Psoas muscle (tissue), 8 donors: ENCODE measurements around the gene PJA2. TPM values are rescaled to one million over a fixed set of nuclear protein-coding genes. Genes with fewer than 3 reads are reported as not detected.

Experiments
- ATAC-seq, 4 donors: fragments of 200-7000 bp; cut with Tn5 transposase; one replicate each; pipeline ENCODE4 v1.9.1; 2020; ENCODE audit warnings: moderate library complexity in 3 of 4, mild to moderate bottlenecking in 2 of 4
- DNase-seq, 2 donors: peaks; one replicate each; pipeline ENCODE4 v3.0.0-alpha.2; 2020
- H3K27ac ChIP-seq: fragments of 200-600 bp; one replicate; pipeline ENCODE4 v1.8.0; 2022
- H3K27me3 ChIP-seq, 3 donors: fragments of 200-600 bp in 1 of 3; one replicate each; pipeline versions ENCODE4 v1.6.1 to v1.8.0; 2013 to 2022; ENCODE audit warnings: low read length in 2 of 3, mild to moderate bottlenecking in 2 of 3, moderate library complexity in 1 of 3; ENCODE audit not compliant: insufficient read depth in 3 of 3
- H3K36me3 ChIP-seq, 2 donors: fragments of 200-600 bp in 1 of 2; one replicate each; pipeline versions ENCODE4 v1.6.1 to v1.8.0; 2013 to 2022; ENCODE audit warnings: low read depth in 1 of 2, mild to moderate bottlenecking in 1 of 2, moderate library complexity in 1 of 2; ENCODE audit not compliant: insufficient read depth in 1 of 2
- H3K4me1 ChIP-seq: fragments of 200-600 bp; one replicate; pipeline ENCODE4 v1.8.0; 2022
- H3K4me3 ChIP-seq: fragments of 200-600 bp; one replicate; pipeline ENCODE4 v1.8.0; 2022; ENCODE audit warnings: mild to moderate bottlenecking
- H3K9me3 ChIP-seq: fragments of 200-600 bp; one replicate; pipeline ENCODE4 v1.8.0; 2022
- CTCF ChIP-seq: fragments of 200-600 bp; IDR thresholded peaks from one replicate; pipeline ENCODE4 v1.8.0; 2022; ENCODE audit warnings: antibody characterized with exemption
- WGBS, 3 donors: extraction: QIAGEN DNeasy Blood & Tissue Kit; methylation state at CpG; one replicate each; pipeline versions ENCODE4 v1.1.6 to v1.1.7; 2013; 5-methylcytosine and 5-hydroxymethylcytosine counted together
- intact Hi-C, 2 donors: fragments of 100-400 bp; cut with DNase I; formaldehyde crosslinking; loops; one replicate each; pipeline versions ENCODE4 v1.11.0 to v1.14.2; 2022
- polyA plus RNA-seq, 3 donors: library from polyadenylated mRNA; stranded (reverse); fragments of 200-250 nt; gene quantifications; one replicate each; pipeline ENCODE4 v1.2.3, GENCODE V29; 2013
- total RNA-seq, 4 donors: library from RNA; stranded (reverse); fragmentation: NEBNext Ultra II Directional in 2 of 4; extraction: Animal tissue kit (Norgen Biotek cat#: 25700) in 2 of 4; gene quantifications; one replicate each; pipeline versions ENCODE4 v1.2.1 to v1.2.4, GENCODE V29; 2021 to 2023
- donor health status: healthy with polysubstance abuse.
- donor health status: DM: no; HTN: no; CAD: no; lungs with moderate emphysema.
- donor health status: Bipolar disorder and iron deficiency.
- donor health status: healthy.
- donor health status: DM: yes; HTN: yes; CAD: no.
- donor health status: DM: no; HTN: no; CAD: no.
- donor health status: DM: no; HTN: no; CAD: no.
- donor health status: DM: yes; HTN: yes; CAD: no.

PJA2 gene
- total and polyA plus RNA-seq, 7 donors: 20.9 to 66.9 (median 39.3) TPM

DNA sequence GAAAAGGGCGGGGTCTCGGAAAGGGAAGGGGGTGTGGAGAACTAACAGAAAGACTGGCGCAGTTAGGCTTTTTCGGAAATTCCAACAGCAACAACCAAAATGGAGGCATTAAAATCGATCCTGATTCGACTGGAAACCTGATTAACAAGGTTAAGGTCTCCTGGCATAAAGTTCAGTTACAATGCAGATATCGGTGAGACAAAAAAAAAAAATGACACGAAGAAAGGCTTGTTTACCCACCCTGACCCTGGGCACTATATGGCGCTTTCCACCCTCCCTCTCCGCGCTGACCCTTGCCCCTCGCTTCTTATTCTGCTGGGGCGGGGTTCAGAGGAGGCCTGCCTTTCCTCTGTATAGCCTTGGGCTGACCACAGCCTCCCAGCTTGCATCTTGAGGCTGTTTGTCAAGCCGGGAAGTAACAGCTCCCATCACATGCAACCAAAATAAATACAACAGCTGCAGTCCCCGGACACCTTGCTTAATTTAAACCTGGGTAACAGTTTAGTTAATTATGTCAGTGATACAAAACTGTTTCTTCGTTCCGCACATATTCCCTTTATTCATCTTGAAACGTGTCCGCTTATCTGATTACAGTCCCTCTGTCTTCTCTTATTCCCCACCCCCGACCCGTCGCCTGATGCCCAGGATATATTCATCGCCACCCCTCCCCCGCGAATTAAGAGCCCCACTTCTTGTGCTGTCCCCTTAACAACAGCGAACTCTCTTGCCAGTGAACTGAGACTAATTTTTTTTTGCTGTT, 795 bp upstream of the PJA2 start:
- H3K4me3 ChIP-seq: peak overlapping the region; percentile 90
- H3K9me3 ChIP-seq: no peaks in the 10 kb centered on the region
- 1 to 2% (median 2%) methylated on average over 26 of the region's 26 CpGs for WGBS, 3 donors
- no peaks in the 10 kb centered on the region for H3K27me3 ChIP-seq
- ATAC-seq (peak; percentile 48 to 65 (median 64)), DNase-seq (peak; percentile 70 to 87)
- H3K27ac ChIP-seq: peak overlapping the region; percentile 98
- no peaks in the 10 kb centered on the region for H3K36me3 ChIP-seq
- intact Hi-C loops: loop anchor here in 1 of 2 donors (5.0 kb wide), 1 partner anchor 683 kb away; no protein-coding TSS in a partner anchor
- TF ChIP-seq CTCF: no peak
- H3K4me1 ChIP-seq: peaks cover 38% of the 10 kb centered on the region

DNA sequence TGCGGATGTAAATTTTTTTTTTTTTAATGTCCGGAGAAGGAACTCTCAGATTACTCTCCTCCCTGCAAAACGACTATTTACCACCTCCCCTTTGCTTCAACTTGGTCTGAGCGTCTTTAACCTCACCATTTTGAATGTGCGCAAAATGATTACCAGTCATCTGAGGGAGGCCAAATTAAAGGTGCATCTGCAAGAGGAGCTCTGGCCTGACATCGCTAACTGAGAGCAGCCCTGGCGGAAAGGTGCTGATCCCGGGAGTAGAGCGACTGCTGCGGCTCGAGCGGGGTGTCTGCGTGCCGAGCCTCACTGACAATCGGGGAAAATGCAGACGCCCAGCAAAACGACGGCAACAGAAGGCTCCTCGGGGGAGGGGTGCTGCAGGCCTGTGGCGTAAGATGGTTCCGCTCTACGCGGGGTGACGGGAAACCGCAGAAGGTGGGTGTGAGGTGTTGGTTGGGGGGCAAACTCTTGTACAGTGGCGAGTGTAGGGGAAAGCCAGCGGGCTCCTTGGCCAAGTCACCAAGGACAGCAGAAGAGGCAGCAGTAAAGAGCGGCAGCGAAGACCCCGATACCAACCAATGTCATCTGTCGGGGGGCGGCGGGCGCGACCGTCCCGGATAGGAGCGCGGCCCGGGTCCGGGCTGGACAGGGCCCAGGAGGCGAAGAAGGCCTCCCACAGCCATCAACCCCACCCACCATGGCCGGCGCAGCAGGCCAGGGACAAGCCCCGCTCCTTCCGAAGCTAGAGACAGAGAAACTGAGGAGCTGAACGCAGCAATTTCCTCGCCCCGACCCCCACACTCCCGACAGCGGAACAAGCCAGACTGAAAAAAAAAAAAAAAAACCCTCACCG, 557 bp downstream of the PJA2 start:
- intact Hi-C loops: loop anchor here in 1 of 2 donors (5.0 kb wide), 1 partner anchor 47 kb away; no protein-coding TSS in a partner anchor
- Histone ChIP-seq H3K9me3 (no peaks in the 10 kb centered on the region), H3K36me3 (no peaks in the 10 kb centered on the region), H3K4me1 (peaks cover 46% of the 10 kb centered on the region), H3K27ac (peak overlapping the region; percentile 98), H3K27me3 (no peaks in the 10 kb centered on the region), H3K4me3 (peak overlapping the region; percentile 90)
- DNase-seq (peak; percentile 74 to 82), ATAC-seq (peak; percentile 31 to 52 (median 41))
- no peak for TF ChIP-seq CTCF
- 0% methylated on average over 47 to 52 of the region's 52 CpGs for WGBS, 3 donors

GRCh38 chr5:109407913-109408312, 1.9 kb downstream of the PJA2 start:
- no peak for TF ChIP-seq CTCF
- intact Hi-C loops: loop anchor here in 1 of 2 donors (5.0 kb wide), 1 partner anchor 46 kb away; no protein-coding TSS in a partner anchor
- no peaks in the 10 kb centered on the region for H3K9me3 ChIP-seq
- peak overlapping the region; percentile 98 for H3K27ac ChIP-seq
- H3K4me3 ChIP-seq: peak overlapping the region; percentile 90
- WGBS, 3 donors: 29 to 54% (median 42%) methylated on average over 2 of the region's 2 CpGs
- H3K27me3 ChIP-seq: no peaks in the 10 kb centered on the region
- ATAC-seq (no peak), DNase-seq (no peak)
- H3K36me3 ChIP-seq: no peaks in the 10 kb centered on the region
- peaks cover 46% of the 10 kb centered on the region for H3K4me1 ChIP-seq

DNA sequence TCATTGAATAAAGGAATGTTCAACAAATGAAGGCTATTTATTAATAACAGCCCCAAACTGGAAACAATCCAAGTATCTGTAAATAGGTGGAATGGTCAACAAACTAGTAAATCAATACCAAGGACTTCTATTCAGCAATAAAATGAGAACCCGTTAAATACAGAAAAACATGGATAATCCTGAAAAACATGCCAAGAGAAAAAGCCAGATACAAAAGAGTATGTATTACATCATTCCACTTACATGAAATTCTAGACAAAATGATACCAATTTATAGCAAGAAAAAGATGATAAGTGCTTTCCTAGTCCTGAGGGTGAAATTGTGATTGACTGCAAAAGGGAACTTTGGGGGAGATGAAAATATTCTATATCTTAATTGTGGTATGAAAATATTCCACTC, 3.1 kb downstream of the PJA2 start:
- TF ChIP-seq CTCF: no peak
- no peaks in the 10 kb centered on the region for H3K9me3 ChIP-seq
- H3K4me3 ChIP-seq: peak overlapping the region; percentile 90
- peaks cover 46% of the 10 kb centered on the region for H3K4me1 ChIP-seq
- 17 to 52% (median 23%) methylated on average over 1 of the region's 1 CpG for WGBS, 3 donors
- no peaks in the 10 kb centered on the region for H3K36me3 ChIP-seq
- H3K27ac ChIP-seq: no peak overlapping the region
- intact Hi-C loops: loop anchor here in 1 of 2 donors (5.0 kb wide), 1 partner anchor 44 kb away; no protein-coding TSS in a partner anchor
- DNase-seq (no peak), ATAC-seq (no peak)
- H3K27me3 ChIP-seq: no peaks in the 10 kb centered on the region
